ENCODE measurements around the gene CDH23.

CDH23 gene

GRCh38 chr10:71554671-71555070, 158.0 kb downstream of the CDH23 start:
- no peak for DNase-seq (ENCODE audit: low read depth in 1 of 2, low spot score in 1 of 2)

GRCh38 chr10:71555087-71555723, 158.5 kb downstream of the CDH23 start:
- no peak for DNase-seq (ENCODE audit: low read depth in 1 of 2, low spot score in 1 of 2)

GRCh38 chr10:71555724-71556119, 159.0 kb downstream of the CDH23 start:
- DNase-seq (ENCODE audit: low read depth in 1 of 2, low spot score in 1 of 2) = no peak

GRCh38 chr10:71558991-71559390, 162.3 kb downstream of the CDH23 start:
- DNase-seq (ENCODE audit: low read depth in 1 of 2, low spot score in 1 of 2) = no peak

GRCh38 chr10:71561003-71561574, 164.4 kb downstream of the CDH23 start:
- DNase-seq (ENCODE audit: low read depth in 1 of 2, low spot score in 1 of 2) = no peak

GRCh38 chr10:71562181-71562580, 165.5 kb downstream of the CDH23 start:
- no peak for DNase-seq (ENCODE audit: low read depth in 1 of 2, low spot score in 1 of 2)

- no peak for DNase-seq (ENCODE audit: low read depth in 1 of 2, low spot score in 1 of 2)
These were observed 166.2 kb downstream of the CDH23 start for GRCh38 chr10:71562904-71563303.

GRCh38 chr10:71564194-71564820, 167.6 kb downstream of the CDH23 start:
- DNase-seq (ENCODE audit: low read depth in 1 of 2, low spot score in 1 of 2) = no peak

GRCh38 chr10:71565284-71566000, 168.7 kb downstream of the CDH23 start:
- DNase-seq (ENCODE audit: low read depth in 1 of 2, low spot score in 1 of 2) = no peak

GRCh38 chr10:71567006-71567405, 170.3 kb downstream of the CDH23 start:
- DNase-seq (ENCODE audit: low read depth in 1 of 2, low spot score in 1 of 2) = no peak

- no peak for DNase-seq (ENCODE audit: low read depth in 1 of 2, low spot score in 1 of 2)
These were observed 172.3 kb downstream of the CDH23 start for GRCh38 chr10:71568896-71569492.

- peak; percentile 61 to 73 for DNase-seq (ENCODE audit: low read depth in 1 of 2, low spot score in 1 of 2)
These were observed 173.3 kb downstream of the CDH23 start for GRCh38 chr10:71569775-71570588.

GRCh38 chr10:71571460-71572175, 174.9 kb downstream of the CDH23 start:
- DNase-seq (ENCODE audit: low read depth in 1 of 2, low spot score in 1 of 2) = no peak

GRCh38 chr10:71572962-71573361, 176.2 kb downstream of the CDH23 start:
- no peak for DNase-seq (ENCODE audit: low read depth in 1 of 2, low spot score in 1 of 2)

- DNase-seq (ENCODE audit: low read depth in 1 of 2, low spot score in 1 of 2) = no peak
These were observed 177.1 kb downstream of the CDH23 start for GRCh38 chr10:71573562-71574518.

- DNase-seq (ENCODE audit: low read depth in 1 of 2, low spot score in 1 of 2) = no peak
These were observed 178.7 kb downstream of the CDH23 start for GRCh38 chr10:71575451-71575850.

GRCh38 chr10:71575934-71576801, 179.4 kb downstream of the CDH23 start:
- no peak for DNase-seq (ENCODE audit: low read depth in 1 of 2, low spot score in 1 of 2)

- no peak for DNase-seq (ENCODE audit: low read depth in 1 of 2, low spot score in 1 of 2)
These were observed 180.1 kb downstream of the CDH23 start for GRCh38 chr10:71576842-71577241.
